ENCODE results near the gene PRR3. TPM values are rescaled to one million over a fixed set of nuclear protein-coding genes. Genes with fewer than 3 reads are reported as not detected.

The PRR3 gene
- total RNA-seq, 1 experiment from 2014 or later = 26.2 TPM

GRCh38 chr6:30562470-30563425 is 5.7 kb downstream of the PRR3 start:
- no peaks in the 10 kb centered on the region for H3K27me3 Mint-ChIP-seq (ENCODE audit: insufficient read depth, unreplicated experiment)
- DNase-seq (ENCODE audit: unreplicated experiment) = no peak
- no peak overlapping the region for H3K27ac Mint-ChIP-seq (ENCODE audit: low read depth, unreplicated experiment)
- H3K36me3 Mint-ChIP-seq (ENCODE audit: insufficient read depth, unreplicated experiment) = peaks cover 44% of the 10 kb centered on the region
- ChIA-PET CTCF (interaction anchor here (0.6 to 1.2 kb wide), 3 partner anchors 20 to 524 kb away, joined by 3 read pairs; no protein-coding TSS in a partner anchor), POLR2A (interaction anchor here (0.6 to 1.3 kb wide), 2 partner anchors 13 to 36 kb away, joined by 3 read pairs; no protein-coding TSS in a partner anchor)
- no peak overlapping the region for H3K4me3 Mint-ChIP-seq (ENCODE audit: unreplicated experiment)
- BruUV-seq (replicated peaks) = no TSS peak
- no peak for TF ChIP-seq CTCF (IDR thresholded peaks at IDR 0.05; ENCODE audit: unreplicated experiment)
- H3K9me3 Mint-ChIP-seq (ENCODE audit: unreplicated experiment) = no peaks in the 10 kb centered on the region
- H3K4me1 Mint-ChIP-seq (ENCODE audit: insufficient read depth, unreplicated experiment) = peaks cover 14% of the 10 kb centered on the region
- intact Hi-C loops (cut with micrococcal nuclease) = no loop called here

DNA sequence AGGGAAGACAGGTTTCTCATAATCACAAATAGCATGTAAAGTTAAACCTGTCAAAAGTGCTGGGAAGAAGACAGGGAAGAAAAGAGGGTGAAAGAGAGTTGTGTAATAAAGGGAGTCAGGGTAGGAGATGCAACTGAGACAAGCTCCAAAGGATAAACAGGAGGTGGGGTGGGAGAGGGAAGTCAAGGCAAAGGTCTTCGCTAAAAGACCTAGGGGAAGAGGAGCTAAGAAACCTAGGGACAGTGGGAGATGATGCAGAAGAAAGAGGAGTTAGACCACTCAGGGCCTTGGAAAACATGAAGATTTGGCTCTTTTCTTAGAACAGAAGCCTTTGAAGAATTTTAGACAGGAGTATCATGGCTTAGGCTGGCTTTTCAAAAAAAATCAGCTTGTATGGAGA is 7.0 kb downstream of the PRR3 start:
- no peaks in the 10 kb centered on the region for H3K27me3 Mint-ChIP-seq (ENCODE audit: insufficient read depth, unreplicated experiment)
- no TSS peak for BruUV-seq (replicated peaks)
- CTCF ChIA-PET = interaction anchor here (0.5 to 1.2 kb wide), 4 partner anchors 22 to 1102 kb away, joined by 3 read pairs; no protein-coding TSS in a partner anchor
- no peak for TF ChIP-seq CTCF (IDR thresholded peaks at IDR 0.05; ENCODE audit: unreplicated experiment)
- intact Hi-C loops (cut with micrococcal nuclease) = no loop called here
- peaks cover 35% of the 10 kb centered on the region for H3K36me3 Mint-ChIP-seq (ENCODE audit: insufficient read depth, unreplicated experiment)
- DNase-seq (ENCODE audit: unreplicated experiment) = no peak
- no peak overlapping the region for H3K27ac Mint-ChIP-seq (ENCODE audit: low read depth, unreplicated experiment)
- peaks cover 18% of the 10 kb centered on the region for H3K4me1 Mint-ChIP-seq (ENCODE audit: insufficient read depth, unreplicated experiment)
- no peak overlapping the region for H3K4me3 Mint-ChIP-seq (ENCODE audit: unreplicated experiment)
- H3K9me3 Mint-ChIP-seq (ENCODE audit: unreplicated experiment) = no peaks in the 10 kb centered on the region
- POLR2A ChIA-PET = no interaction called here

DNA sequence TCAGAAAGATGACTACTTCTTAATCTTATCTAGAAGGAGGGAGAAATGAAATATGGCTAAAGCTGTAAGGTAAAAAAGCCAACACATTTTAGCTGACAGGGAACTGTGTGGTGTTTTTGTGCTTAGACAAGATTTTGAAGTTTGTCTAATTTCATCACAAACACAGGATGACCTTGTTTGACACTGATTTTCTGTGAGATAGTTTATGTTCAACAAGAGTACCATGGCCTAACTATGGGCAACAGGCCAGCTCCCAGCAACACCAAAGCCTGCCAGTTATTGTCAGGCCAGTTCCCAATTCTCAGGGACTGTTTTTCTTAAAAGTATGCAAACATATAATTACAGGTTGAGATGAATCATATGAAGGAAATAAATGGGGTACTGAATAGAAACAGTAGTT is 8.7 kb downstream of the PRR3 start:
- peaks cover 25% of the 10 kb centered on the region for H3K4me1 Mint-ChIP-seq (ENCODE audit: insufficient read depth, unreplicated experiment)
- H3K27ac Mint-ChIP-seq (ENCODE audit: low read depth, unreplicated experiment) = peak overlapping the region; percentile 28
- H3K9me3 Mint-ChIP-seq (ENCODE audit: unreplicated experiment) = no peaks in the 10 kb centered on the region
- BruUV-seq (replicated peaks) = no TSS peak
- H3K27me3 Mint-ChIP-seq (ENCODE audit: insufficient read depth, unreplicated experiment) = no peaks in the 10 kb centered on the region
- no peak overlapping the region for H3K4me3 Mint-ChIP-seq (ENCODE audit: unreplicated experiment)
- intact Hi-C loops (cut with micrococcal nuclease) = no loop called here
- POLR2A ChIA-PET = interaction anchor here (0.5 to 3.4 kb wide), 4 partner anchors 8 to 344 kb away, joined by 3 to 48 read pairs (median 4); partner anchors contain the start of genes GNL1 and PRR3
- CTCF ChIA-PET = interaction anchor here (0.5 to 0.6 kb wide), 3 partner anchors 9 to 134 kb away, joined by 3 read pairs; no protein-coding TSS in a partner anchor
- TF ChIP-seq CTCF (IDR thresholded peaks at IDR 0.05; ENCODE audit: unreplicated experiment) = no peak
- DNase-seq (ENCODE audit: unreplicated experiment) = no peak
- peaks cover 35% of the 10 kb centered on the region for H3K36me3 Mint-ChIP-seq (ENCODE audit: insufficient read depth, unreplicated experiment)

DNA sequence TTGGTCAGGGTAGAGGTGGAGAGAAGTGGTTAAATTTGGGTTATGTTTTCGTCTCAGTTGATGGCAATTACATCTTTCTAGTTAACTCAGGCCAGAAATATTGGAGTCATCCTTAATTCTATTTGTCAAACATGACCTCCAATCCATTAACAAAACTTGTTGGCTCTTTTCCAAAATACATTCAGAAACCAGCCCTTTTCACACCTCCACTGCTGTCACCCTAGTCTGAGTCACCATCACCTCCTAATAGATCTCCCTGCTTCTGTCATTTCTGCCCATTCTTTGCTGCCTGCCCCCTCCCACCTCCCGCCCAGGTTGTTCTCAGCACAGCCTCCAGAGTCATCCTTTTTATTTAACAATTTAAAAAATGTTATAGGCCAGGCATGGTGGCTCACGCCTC is 11.2 kb downstream of the PRR3 start:
- H3K27me3 Mint-ChIP-seq (ENCODE audit: insufficient read depth, unreplicated experiment) = no peaks in the 10 kb centered on the region
- no peak overlapping the region for H3K27ac Mint-ChIP-seq (ENCODE audit: low read depth, unreplicated experiment)
- H3K4me3 Mint-ChIP-seq (ENCODE audit: unreplicated experiment) = no peak overlapping the region
- ChIA-PET POLR2A (interaction anchor here (3.4 kb wide), 1 partner anchor 11 kb away, joined by 48 read pairs; the partner anchor contains the start of genes GNL1 and PRR3), CTCF (interaction anchor here (1.1 kb wide), 1 partner anchor 85 kb away, joined by 4 read pairs; no protein-coding TSS in a partner anchor)
- H3K36me3 Mint-ChIP-seq (ENCODE audit: insufficient read depth, unreplicated experiment) = peaks cover 24% of the 10 kb centered on the region
- peaks cover 44% of the 10 kb centered on the region for H3K4me1 Mint-ChIP-seq (ENCODE audit: insufficient read depth, unreplicated experiment)
- TF ChIP-seq CTCF (IDR thresholded peaks at IDR 0.05; ENCODE audit: unreplicated experiment) = no peak
- no peaks in the 10 kb centered on the region for H3K9me3 Mint-ChIP-seq (ENCODE audit: unreplicated experiment)
- intact Hi-C loops (cut with micrococcal nuclease) = no loop called here
- no peak for DNase-seq (ENCODE audit: unreplicated experiment)
- BruUV-seq (replicated peaks) = no TSS peak
